SW480 (cell line): ENCODE data around the gene DUOX1.

ENCODE experiments used
- DNase-seq: peaks from one replicate; pipeline ENCODE4 v3.0.0-alpha.2; 2016; ENCODE audit warnings: low spot score

Gene DUOX1

GRCh38 chr15:45168751-45169551 lies 39.2 kb downstream of the DUOX1 start:
- no peak for DNase-seq

GRCh38 chr15:45169608-45170480 lies 40.0 kb downstream of the DUOX1 start:
- DNase-seq, result no peak

- DNase-seq, result no peak
These were observed 42.1 kb downstream of the DUOX1 start for GRCh38 chr15:45171912-45172311.

- DNase-seq, result no peak
These were observed 44.3 kb downstream of the DUOX1 start for GRCh38 chr15:45174069-45174468.

- no peak for DNase-seq
These were observed 44.8 kb downstream of the DUOX1 start for GRCh38 chr15:45174577-45174976.

- no peak for DNase-seq
These were observed 47.5 kb downstream of the DUOX1 start for GRCh38 chr15:45177285-45177684.

GRCh38 chr15:45179221-45179985 lies 49.6 kb downstream of the DUOX1 start:
- DNase-seq, result peak; percentile 79

- DNase-seq, result peak; percentile 78
These were observed 50.4 kb downstream of the DUOX1 start for GRCh38 chr15:45180201-45180600.

GRCh38 chr15:45180648-45181436 lies 51.0 kb downstream of the DUOX1 start:
- DNase-seq, result peak; percentile 29

GRCh38 chr15:45181491-45182285 lies 51.9 kb downstream of the DUOX1 start:
- no peak for DNase-seq

GRCh38 chr15:45182996-45183395 lies 53.2 kb downstream of the DUOX1 start:
- DNase-seq, result peak; percentile 23

GRCh38 chr15:45183511-45183910 lies 53.7 kb downstream of the DUOX1 start:
- DNase-seq, result no peak

GRCh38 chr15:45184562-45185041 lies 54.8 kb downstream of the DUOX1 start:
- no peak for DNase-seq

GRCh38 chr15:45185069-45185779 lies 55.4 kb downstream of the DUOX1 start:
- DNase-seq, result no peak

GRCh38 chr15:45185903-45186770 lies 56.3 kb downstream of the DUOX1 start:
- DNase-seq, result no peak

GRCh38 chr15:45186771-45187577 lies 57.2 kb downstream of the DUOX1 start:
- no peak for DNase-seq

- no peak for DNase-seq
These were observed 57.7 kb downstream of the DUOX1 start for GRCh38 chr15:45187578-45187893.
